ENCODE results near the gene C5AR1. TPM values are rescaled to one million over a fixed set of nuclear protein-coding genes. Genes with fewer than 3 reads are reported as not detected.

Gene C5AR1
- total RNA-seq, 2 experiments from 2014 or later, result 4.4 to 5.8 TPM

GRCh38 chr19:47339196-47339880 lies 29.7 kb downstream of the C5AR1 start:
- no peaks in the 10 kb centered on the region for H3K9me3 Mint-ChIP-seq
- no peak overlapping the region for H3K4me3 Mint-ChIP-seq
- Histone ChIP-seq H3K4me3 (ENCODE audit: low read length) (no peak overlapping the region), H3K27ac (ENCODE audit: low read depth in 1 of 2, low read length in 2 of 2) (no peak overlapping the region), H3K36me3 (ENCODE audit: insufficient read depth, low read length) (no peaks in the 10 kb centered on the region), H3K9me3 (ENCODE audit: control insufficient read depth in 1 of 2, insufficient read depth in 1 of 2, low read length in 2 of 2) (peaks cover 0 to 3% of the 10 kb centered on the region in 2 experiments), H3K4me1 (ENCODE audit: insufficient read depth, low read length) (peaks cover 23% of the 10 kb centered on the region), H3K27me3 (ENCODE audit: control insufficient read depth in 1 of 2, insufficient read depth in 2 of 2, low read length in 2 of 2) (no peaks in the 10 kb centered on the region)
- peaks cover 7% of the 10 kb centered on the region for H3K4me1 Mint-ChIP-seq (ENCODE audit: low read depth)
- ChIA-PET POLR2A (no interaction called here), CTCF (interaction anchor here (1.4 kb wide), 1 partner anchor 10 kb away, joined by 5 read pairs; the partner anchor contains the start of gene DHX34)
- H3K36me3 Mint-ChIP-seq (ENCODE audit: low read depth), result no peaks in the 10 kb centered on the region
- H3K27ac Mint-ChIP-seq, result no peak overlapping the region
- intact Hi-C loops (cut with DNase I, micrococcal nuclease), result no loop called here
- no peak for DNase-seq
- no peaks in the 10 kb centered on the region for H3K27me3 Mint-ChIP-seq
- no peak for ATAC-seq (ENCODE audit: poor library complexity)
- TF ChIP-seq CTCF (IDR thresholded peaks at IDR 0.05), result no peak

- H3K4me1 ChIP-seq (ENCODE audit: insufficient read depth, low read length), result peaks cover 16% of the 10 kb centered on the region
- H3K27ac Mint-ChIP-seq, result no peak overlapping the region
- peaks cover 7% of the 10 kb centered on the region for H3K4me1 Mint-ChIP-seq (ENCODE audit: low read depth)
- H3K9me3 ChIP-seq (ENCODE audit: control insufficient read depth in 1 of 2, insufficient read depth in 1 of 2, low read length in 2 of 2), result peaks cover 0 to 3% of the 10 kb centered on the region in 2 experiments
- H3K36me3 ChIP-seq (ENCODE audit: insufficient read depth, low read length), result no peaks in the 10 kb centered on the region
- ChIA-PET POLR2A (no interaction called here), CTCF (no interaction called here)
- H3K4me3 ChIP-seq (ENCODE audit: low read length), result no peak overlapping the region
- no peaks in the 10 kb centered on the region for H3K27me3 Mint-ChIP-seq
- no peak for TF ChIP-seq CTCF (IDR thresholded peaks at IDR 0.05)
- intact Hi-C loops (cut with DNase I, micrococcal nuclease), result no loop called here
- ATAC-seq (ENCODE audit: poor library complexity) (no peak), DNase-seq (no peak)
- no peak overlapping the region for H3K27ac ChIP-seq (ENCODE audit: low read depth in 1 of 2, low read length in 2 of 2)
- H3K4me3 Mint-ChIP-seq, result no peak overlapping the region
- H3K36me3 Mint-ChIP-seq (ENCODE audit: low read depth), result no peaks in the 10 kb centered on the region
- no peaks in the 10 kb centered on the region for H3K27me3 ChIP-seq (ENCODE audit: control insufficient read depth in 1 of 2, insufficient read depth in 2 of 2, low read length in 2 of 2)
- no peaks in the 10 kb centered on the region for H3K9me3 Mint-ChIP-seq
Measured at GRCh38 chr19:47340477-47341208, 31.0 kb downstream of the C5AR1 start.

GRCh38 chr19:47341734-47342133 lies 32.1 kb downstream of the C5AR1 start:
- H3K4me1 Mint-ChIP-seq (ENCODE audit: low read depth), result peaks cover 2% of the 10 kb centered on the region
- ATAC-seq (ENCODE audit: poor library complexity) (no peak), DNase-seq (no peak)
- H3K36me3 Mint-ChIP-seq (ENCODE audit: low read depth), result no peaks in the 10 kb centered on the region
- H3K36me3 ChIP-seq (ENCODE audit: insufficient read depth, low read length), result no peaks in the 10 kb centered on the region
- no peak overlapping the region for H3K4me3 ChIP-seq (ENCODE audit: low read length)
- no peak overlapping the region for H3K27ac Mint-ChIP-seq
- H3K4me3 Mint-ChIP-seq, result no peak overlapping the region
- no peak overlapping the region for H3K27ac ChIP-seq (ENCODE audit: low read depth in 1 of 2, low read length in 2 of 2)
- H3K9me3 Mint-ChIP-seq, result no peaks in the 10 kb centered on the region
- intact Hi-C loops (cut with DNase I, micrococcal nuclease), result no loop called here
- POLR2A ChIA-PET, result no interaction called here
- no peaks in the 10 kb centered on the region for H3K27me3 ChIP-seq (ENCODE audit: control insufficient read depth in 1 of 2, insufficient read depth in 2 of 2, low read length in 2 of 2)
- TF ChIP-seq CTCF (IDR thresholded peaks at IDR 0.05), result no peak
- H3K4me1 ChIP-seq (ENCODE audit: insufficient read depth, low read length), result peaks cover 5% of the 10 kb centered on the region
- H3K9me3 ChIP-seq (ENCODE audit: control insufficient read depth in 1 of 2, insufficient read depth in 1 of 2, low read length in 2 of 2), result peaks cover 0 to 3% of the 10 kb centered on the region in 2 experiments
- H3K27me3 Mint-ChIP-seq, result no peaks in the 10 kb centered on the region
- CTCF ChIA-PET, result no interaction called here
